Measurements from ENCODE around the gene CNTNAP2. TPM values are rescaled to one million over a fixed set of nuclear protein-coding genes. Genes with fewer than 3 reads are reported as not detected.

Gene CNTNAP2
- total and polyA plus RNA-seq, 2 of the 13 experiments (the other 11 are each of a cell fraction or from before 2014, with no cell fraction given) = 0.40 to 0.42 TPM

GRCh38 chr7:147811923-147812322, 1695.3 kb downstream of the CNTNAP2 start:
- DNase-seq (ENCODE audit: low spot score) = no peak
- intact Hi-C loops (cut with micrococcal nuclease; ENCODE audit: unreplicated experiment) (no loop called here), in situ Hi-C loops (cut with HindIII; ENCODE audit: extremely low pct_ligation_motif_present, low pct_unique_long_range_greater_than_20kb) (no loop called here)
- no peak for FAIRE-seq
- no peaks in the 10 kb centered on the region for H3K36me3 ChIP-seq (replicated peaks in 1 of 2; ENCODE audit: control insufficient read depth in 1 of 2, insufficient read depth in 2 of 2, low read length in 2 of 2)
- ATAC-seq = no peak
- H3K4me2 ChIP-seq (ENCODE audit: low read depth, low read length) = no peak overlapping the region
- ChIA-PET POLR2A (no interaction called here), CTCF (ENCODE audit: low intra/inter-chr PET ratio, low total read pairs) (no interaction called here)
- no TSS peak for BruUV-seq (replicated peaks)
- H2AFZ ChIP-seq (ENCODE audit: low read length) = no peak overlapping the region
- WGBS (ENCODE audit: low lambda C conversion rate) = 16% methylated on average over 5 of the region's 5 CpGs
- H3K4me3 ChIP-seq (replicated peaks in 1 of 3; ENCODE audit: insufficient read depth in 1 of 3, low read depth in 2 of 3, low read length in 3 of 3) = no peak overlapping the region
- H3K4me1 ChIP-seq (ENCODE audit: insufficient read depth, low read length) = no peaks in the 10 kb centered on the region
- TF ChIP-seq SNAPC4 (CRISPR knock-in tag; IDR thresholded peaks at IDR 0.05) (no peak), ZMAT5 (CRISPR knock-in tag; IDR thresholded peaks at IDR 0.05; ENCODE audit: borderline replicate concordance, low read depth) (no peak), CBFB (CRISPR knock-in tag; IDR thresholded peaks at IDR 0.05) (no peak), ZNF614 (CRISPR knock-in tag; IDR thresholded peaks at IDR 0.05; ENCODE audit: borderline replicate concordance) (no peak), ZNF33A (CRISPR knock-in tag; IDR thresholded peaks at IDR 0.05; ENCODE audit: borderline replicate concordance) (no peak), ZZZ3 (CRISPR knock-in tag; IDR thresholded peaks at IDR 0.05; ENCODE audit: borderline replicate concordance) (no peak), NAIF1 (CRISPR knock-in tag; IDR thresholded peaks at IDR 0.05; ENCODE audit: borderline replicate concordance) (no peak), ZNF691 (CRISPR knock-in tag; IDR thresholded peaks at IDR 0.05; ENCODE audit: borderline replicate concordance, low read depth) (no peak), KDM6A (CRISPR knock-in tag; IDR thresholded peaks at IDR 0.05; ENCODE audit: low read depth) (no peak), MTF1 (CRISPR knock-in tag; IDR thresholded peaks at IDR 0.05) (no peak), PREB (CRISPR knock-in tag; IDR thresholded peaks at IDR 0.05) (no peak), ZNF780A (CRISPR knock-in tag; IDR thresholded peaks at IDR 0.05) (no peak)
- H4K20me1 ChIP-seq (ENCODE audit: insufficient read depth, low read length) = no peaks in the 10 kb centered on the region
- no peak overlapping the region for H3K27ac ChIP-seq (ENCODE audit: extremely low read length, insufficient read depth, low read length)
- H3K9me3 ChIP-seq (ENCODE audit: low read length) = peaks cover 7% of the 10 kb centered on the region; the same call in 1 of the 2 replicates
- no peaks in the 10 kb centered on the region for H3K27me3 ChIP-seq (ENCODE audit: control insufficient read depth in 1 of 2, insufficient read depth in 2 of 2, low read length in 2 of 2)
- no peak overlapping the region for H3K9ac ChIP-seq (ENCODE audit: insufficient read depth, low read depth, low read length)
- H3K79me2 ChIP-seq (ENCODE audit: insufficient read depth, low read length) = no peaks in the 10 kb centered on the region
